CD4-positive, alpha-beta T cell treated with Interleukin-17A for 1 hour (primary cell): ENCODE data around the gene FCN3.
A peak's percentile ranks its signal among the peaks of the same experiment; 100 is the strongest.
"Not testable (repeated sequence)": the region's sequence is repeated elsewhere in the genome, so short reads cannot be mapped to it uniquely, and the experiment has no call there.

Experiments
- DNase-seq: peaks from one replicate; pipeline ENCODE4 v3.0.0-alpha.2; 2020

Gene FCN3

DNA sequence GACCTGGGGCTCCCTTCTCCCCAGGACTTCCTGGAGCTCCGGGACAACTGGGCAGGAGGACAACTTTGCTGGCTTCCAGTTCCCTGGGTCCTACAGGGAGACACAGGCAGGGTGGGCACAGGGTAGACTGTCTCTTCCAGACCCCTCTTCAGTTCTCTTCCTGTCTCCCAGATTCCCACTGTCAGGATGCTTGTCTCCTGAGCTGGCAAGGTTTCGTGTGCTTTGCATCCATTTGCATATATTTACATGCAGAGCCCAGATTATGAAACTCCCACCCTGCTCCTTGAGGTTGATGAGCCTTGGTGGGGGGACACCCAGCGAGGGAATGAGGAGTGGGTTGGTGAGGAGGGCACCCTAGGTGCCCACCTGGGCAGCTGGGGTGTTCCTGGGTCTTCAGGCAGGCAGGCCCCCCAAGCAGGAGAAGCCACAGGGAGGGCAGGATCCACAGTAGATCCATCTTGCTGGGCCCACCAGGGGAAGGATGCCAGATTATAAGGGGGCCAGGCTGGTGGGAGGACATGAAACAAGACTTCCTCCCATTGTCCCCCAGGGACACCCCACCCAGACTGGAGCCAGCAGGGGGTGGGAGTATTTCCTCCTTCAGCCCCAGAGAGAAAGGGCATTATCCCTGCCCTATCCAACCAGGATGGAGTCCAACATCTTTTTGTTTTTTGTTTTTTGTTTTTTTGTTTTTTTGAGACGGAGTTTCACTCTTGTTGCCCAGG lies at the start of gene FCN3:
TSS of gene FCN3 (minus strand) at position 463 of the 725 bp plus-strand sequence. CDS start at position 457, 6 bp downstream.
- DNase-seq, result no peak

DNA sequence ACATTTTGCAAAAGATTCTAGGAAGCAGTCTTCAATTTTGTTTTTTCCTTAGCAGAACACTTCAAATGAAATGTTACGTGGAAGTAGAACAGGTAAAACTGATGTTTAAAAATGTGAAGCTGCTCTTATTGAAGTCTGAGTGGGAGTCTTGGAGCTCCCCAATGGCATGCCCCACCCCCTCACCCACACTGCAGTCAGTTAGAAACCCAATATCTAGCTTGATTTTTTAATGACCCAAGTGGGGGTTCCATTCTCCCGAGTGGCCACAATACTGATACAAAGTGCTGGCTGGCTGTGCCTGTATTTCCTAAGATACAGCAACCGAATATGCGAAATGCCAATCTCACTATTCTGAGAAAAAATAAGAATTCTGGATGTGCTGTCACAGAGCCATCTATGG lies 49.1 kb upstream of the FCN3 start:
- no peak for DNase-seq

DNA sequence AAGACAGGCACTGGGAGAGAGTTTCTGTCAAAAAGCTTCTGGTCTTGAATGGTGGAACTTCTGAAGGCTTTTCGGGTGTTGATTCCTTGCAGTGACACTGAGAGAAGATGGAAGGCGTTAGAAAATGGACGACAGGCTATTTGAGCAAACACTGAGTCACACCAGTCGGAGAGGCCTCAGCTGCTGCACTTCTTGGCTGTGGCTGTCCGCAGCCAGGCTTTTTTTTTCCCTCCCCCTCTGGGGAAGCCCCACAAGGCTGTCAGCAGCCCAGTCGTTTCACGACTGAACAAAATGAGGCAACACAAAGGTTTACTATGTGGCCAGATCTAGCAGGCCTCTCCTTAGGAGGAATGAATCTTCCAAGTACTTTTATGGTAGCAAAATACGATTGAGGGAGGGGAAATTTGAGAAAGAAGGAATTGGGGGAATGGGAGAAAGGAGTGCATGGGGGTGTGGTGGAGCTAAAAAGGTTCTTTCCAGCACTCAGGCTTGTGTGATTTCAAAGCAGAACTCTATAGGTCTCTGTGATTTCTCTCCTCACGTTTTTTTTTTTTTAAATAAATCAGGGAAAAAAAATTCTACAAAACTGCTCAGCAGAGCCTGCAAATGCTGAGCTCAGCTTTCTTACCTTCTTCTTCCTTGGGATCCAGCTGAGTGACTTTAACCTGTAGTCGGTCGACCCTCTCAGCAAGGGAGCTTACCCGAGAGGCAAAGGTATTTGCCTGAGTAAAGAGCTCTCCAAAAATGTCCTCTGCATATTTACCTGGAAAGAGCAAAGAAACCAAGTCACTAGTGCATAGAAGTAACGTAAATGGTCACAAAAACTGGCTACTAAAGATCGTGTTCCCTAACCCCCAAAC lies 43.9 kb upstream of the FCN3 start:
- DNase-seq, result peak; percentile 54

DNA sequence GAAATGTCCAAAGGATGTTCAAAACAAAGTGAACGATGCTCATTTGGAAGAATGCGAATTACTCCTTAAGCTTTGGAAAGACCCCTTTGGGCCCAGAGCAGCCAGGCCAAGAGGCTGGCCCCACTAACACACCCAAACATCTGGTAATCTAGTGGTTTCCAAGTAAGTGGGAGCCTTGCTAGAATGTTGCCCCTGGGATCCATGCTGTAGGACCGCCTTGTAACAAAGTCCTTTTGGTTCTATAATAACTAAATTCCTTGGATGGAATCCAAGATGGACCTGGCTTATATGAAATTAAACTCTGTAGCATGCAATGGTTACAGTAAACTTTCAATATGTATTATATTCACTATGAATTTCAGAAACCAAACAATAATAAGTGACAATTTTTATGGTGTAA lies 43.1 kb upstream of the FCN3 start:
- DNase-seq, result no peak

DNA sequence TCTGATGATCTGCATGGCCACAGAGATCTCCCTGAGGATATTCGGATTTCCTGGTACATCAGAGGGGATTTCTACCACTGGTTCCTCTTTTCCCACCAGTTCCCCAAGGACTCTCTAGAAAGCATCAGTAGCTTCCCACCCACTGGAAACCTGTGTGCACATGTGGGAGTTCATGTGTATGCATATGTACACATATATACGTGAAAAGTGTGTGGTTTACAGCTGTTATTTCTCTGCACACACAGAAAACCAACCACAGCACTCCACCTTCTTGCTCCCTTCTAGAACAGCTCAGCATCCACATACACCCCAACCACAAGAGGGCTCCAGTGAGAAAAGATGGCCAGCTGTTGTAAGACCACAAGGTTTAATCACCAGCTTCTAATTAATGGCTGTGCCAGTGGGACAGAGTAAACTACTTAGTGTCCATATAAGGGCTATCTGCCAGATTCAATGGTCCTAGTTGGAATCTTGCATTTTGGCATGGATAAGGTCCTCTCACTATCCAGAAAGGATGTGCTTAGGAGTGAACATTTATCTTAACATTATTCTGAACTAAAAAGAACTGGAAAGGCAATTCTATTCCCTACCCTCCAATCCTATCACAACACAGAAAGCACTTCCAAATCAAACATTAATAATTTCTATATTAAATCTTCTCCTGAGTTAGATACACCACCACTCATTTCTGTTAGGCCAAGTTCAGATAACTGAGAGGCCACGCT lies 41.9 kb upstream of the FCN3 start:
- peak; percentile 79 for DNase-seq

DNA sequence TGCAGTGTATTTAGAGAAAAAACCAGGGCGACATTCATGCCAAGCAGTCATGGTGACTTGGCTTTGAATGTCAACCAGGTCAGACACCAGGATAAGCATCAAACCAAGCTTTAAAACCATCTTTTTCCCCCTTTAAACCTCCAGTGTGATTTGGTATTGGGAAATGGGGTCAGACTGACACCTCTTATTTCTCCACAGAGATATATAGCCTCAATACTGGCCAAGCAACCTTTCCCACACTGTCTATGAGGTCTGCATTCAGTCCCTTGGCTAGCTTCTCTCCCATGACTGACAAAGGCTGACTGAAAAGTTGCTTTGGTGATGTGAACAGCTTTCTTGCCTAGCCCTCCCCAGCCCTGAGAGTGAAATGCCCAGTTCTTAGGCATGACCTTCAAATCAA lies 39.5 kb upstream of the FCN3 start:
- DNase-seq, result no peak

DNA sequence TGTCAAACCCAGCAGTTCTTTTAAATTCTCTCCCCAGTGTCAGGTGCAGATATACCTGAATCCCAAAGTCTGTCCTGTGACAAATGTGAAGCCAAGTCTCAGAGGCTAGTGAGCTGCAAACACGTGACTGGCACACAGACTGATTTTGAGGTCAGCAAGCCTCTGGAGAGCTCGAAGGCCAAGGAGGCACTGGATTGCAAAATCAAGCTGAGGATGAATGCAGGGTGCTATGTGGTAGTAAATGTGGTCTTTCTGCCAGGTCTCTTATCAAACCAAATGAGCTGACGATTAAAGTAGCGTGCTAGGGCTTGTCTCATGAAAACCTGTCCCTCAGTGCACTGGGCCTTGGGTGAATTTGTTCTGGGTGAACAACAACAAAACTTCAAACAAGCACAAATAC lies 38.4 kb upstream of the FCN3 start:
- DNase-seq, result no peak

DNA sequence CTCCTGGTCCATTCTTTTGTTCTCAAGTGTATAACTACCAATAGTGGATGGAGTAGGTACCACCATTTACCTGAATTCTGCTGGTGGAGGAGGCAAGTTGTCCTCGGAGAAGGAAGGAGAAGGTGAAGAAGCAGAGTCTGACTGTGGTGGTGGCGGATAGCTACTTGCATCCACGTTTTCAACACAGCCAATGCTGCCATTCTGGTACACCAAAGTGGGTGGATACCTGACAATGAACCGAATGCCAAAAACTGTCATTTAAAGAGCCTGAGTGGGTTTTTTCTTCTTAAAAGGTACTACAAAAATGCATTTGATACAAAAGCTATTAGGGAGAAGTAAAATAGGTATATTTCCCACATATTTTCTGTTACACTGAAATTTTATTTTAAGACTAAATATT lies 37.9 kb upstream of the FCN3 start:
- no peak for DNase-seq

DNA sequence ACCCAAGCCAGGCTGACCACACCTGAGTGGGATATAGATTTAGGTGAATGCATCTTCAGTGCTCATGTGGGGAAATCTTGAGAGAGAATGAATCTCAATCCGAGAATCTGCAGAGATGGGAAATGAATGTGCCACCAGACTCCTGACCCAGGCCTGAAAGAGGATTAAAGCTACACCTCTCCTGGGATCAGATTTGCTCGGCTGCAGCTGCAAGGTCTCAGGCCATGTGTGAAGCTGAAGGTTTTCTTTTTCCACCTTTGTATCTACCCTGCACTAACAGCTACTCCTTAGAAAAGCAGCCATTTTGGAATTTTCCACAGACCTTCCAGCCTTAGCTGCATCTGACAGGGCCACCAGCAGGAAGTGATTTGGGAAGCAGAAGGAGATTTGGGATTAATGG lies 36.1 kb upstream of the FCN3 start:
- DNase-seq, result no peak

DNA sequence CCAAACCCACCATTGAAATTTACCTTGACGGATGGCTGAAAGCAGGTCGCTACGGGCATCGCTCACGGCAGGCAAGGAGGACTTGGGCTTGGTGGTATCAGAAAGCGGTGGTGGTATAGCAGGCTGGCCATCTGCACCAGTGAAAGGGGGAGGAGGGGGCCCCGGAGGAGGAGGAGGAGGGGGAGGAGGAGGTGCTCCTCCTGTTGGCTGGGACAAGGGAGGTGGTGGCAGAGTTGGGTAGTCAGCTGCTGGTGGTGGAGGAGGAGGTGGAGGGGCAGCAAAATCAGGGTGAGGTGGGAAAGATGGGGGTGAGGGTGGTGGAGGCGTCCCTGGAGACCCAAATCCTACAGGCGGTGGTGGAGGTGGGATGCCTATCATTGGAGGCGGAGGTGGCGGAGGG lies 35.0 kb upstream of the FCN3 start:
- no peak for DNase-seq

DNA sequence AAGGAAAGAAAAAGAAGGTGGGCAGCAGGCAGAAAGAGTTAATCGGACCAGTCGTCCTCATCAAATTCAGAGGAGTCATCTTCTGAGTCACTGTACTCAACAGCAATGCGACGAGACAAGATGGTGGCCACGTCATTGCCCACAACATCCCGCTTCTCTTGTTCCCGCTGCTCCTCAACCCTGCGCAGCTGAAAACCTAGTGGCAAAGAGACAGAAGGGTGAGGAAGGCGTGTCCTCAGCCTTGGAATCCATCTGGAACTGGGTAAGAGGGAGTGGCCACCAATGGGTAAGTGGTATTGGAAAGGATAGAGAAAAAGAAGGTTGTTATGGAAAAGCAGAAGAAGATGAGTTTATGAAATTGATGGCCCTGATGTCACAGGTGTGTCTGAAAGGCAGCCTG lies 33.5 kb upstream of the FCN3 start:
- no peak for DNase-seq

DNA sequence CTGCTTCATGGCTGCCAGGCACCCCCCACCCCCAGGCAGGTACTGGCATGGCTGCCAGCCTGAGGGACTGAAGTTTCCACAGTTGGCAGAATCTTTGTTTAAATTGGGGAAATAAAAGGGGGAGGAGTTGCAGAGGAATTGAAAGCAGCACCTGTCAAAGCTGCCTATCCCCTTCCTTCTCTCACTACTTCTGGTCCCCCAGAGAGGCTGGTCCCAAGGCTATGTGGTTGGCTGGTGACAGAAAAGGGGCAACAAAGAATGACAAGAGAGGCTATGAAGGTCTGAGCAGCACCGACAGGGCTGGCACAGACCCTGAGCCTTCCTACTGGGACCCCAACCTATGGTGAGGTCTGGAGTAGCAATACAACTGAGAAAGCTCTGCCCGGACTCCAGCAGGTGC lies 32.2 kb upstream of the FCN3 start:
- DNase-seq, result not testable (repeated sequence)

DNA sequence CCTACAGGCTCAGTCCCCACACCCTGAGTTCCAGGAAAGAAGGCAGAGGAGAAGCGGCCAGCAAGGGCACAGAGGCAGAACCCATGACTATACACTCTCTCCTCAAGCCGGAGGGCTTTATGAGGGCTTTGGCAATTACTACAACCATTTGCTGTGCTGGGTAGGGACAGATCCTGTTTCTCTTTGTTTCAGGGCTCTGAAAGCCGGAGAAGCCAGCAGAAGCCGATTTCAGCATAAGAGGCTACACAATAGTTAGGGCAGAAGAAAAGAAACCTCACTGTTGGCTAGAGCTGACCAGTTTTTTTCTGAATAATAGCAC lies 31.7 kb upstream of the FCN3 start:
- DNase-seq, result no peak

DNA sequence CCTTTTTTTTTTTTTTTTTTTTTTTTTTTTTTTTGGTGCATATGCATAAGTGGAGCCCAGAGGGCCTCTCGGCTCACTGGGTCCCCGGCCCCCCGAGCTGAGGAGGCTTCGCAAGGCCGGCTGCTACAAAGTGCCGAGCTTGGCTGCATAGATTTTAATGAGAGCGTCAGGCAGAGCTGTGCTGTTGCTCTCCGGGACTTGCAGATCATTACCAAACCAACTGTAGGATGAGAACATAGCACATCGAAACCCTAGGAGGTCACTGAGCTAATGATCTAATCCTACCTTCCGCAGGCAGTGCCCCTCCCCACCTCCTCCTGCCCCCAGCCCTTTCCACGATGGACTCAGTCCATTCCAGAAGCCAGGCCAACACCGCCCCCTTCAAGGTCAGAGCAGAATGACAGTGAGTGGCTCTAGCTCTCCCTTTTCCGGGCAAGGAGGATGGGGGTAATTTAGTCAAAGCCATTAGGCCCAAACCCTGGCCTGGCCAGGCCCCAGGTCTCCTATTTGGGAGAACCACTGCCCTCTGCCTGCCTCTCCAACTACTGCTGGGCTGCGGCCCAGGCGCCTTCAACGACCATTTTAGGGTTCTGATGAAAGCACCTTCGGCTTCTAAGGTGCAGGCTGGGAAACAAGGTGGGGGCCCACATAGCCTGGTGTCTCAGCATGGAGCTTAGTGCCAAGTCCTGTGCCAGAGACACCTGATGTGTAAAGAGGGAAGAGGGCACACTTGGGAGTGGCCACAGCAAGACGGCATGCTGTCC lies 31.2 kb upstream of the FCN3 start:
- DNase-seq, result not testable (repeated sequence)

DNA sequence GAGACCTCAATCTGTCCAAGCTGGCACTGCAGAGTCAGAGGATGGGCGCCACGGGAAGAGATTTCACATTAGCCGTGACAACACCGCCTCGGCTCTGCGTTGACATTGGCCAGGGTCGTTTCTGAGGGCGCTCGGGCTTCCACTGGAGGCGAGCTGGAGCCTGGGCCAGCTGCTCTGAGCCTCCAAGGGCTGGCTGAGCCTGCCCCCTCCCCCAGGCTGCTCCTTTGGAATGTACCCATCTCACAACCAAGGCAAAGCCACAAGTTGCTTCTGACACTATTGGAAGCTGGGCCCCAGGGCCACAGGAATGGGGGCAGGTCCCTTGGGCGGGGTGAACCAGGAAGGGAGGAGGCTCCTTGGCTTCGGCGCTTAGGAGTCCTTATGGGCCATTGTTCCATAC lies 30.4 kb upstream of the FCN3 start:
- DNase-seq, result no peak

DNA sequence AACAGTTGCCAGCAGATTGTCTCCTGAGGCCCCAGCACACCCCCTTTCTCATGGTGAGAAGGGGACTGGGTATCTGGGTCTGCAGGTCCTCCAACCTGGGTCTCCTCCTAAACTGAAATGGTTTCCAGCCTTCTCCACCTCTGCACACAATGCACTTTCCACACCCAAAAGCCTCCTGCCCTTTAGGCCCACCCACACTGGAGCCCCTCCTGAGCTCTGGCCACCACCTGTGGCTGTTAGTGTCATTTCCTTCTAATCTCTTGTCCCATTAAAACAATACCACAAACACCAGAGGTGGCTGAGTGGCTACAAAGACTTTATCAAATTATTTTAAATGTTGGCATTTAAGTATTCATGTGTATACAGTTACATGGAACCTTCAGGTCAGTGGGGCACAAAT lies 29.3 kb upstream of the FCN3 start:
- no peak for DNase-seq

DNA sequence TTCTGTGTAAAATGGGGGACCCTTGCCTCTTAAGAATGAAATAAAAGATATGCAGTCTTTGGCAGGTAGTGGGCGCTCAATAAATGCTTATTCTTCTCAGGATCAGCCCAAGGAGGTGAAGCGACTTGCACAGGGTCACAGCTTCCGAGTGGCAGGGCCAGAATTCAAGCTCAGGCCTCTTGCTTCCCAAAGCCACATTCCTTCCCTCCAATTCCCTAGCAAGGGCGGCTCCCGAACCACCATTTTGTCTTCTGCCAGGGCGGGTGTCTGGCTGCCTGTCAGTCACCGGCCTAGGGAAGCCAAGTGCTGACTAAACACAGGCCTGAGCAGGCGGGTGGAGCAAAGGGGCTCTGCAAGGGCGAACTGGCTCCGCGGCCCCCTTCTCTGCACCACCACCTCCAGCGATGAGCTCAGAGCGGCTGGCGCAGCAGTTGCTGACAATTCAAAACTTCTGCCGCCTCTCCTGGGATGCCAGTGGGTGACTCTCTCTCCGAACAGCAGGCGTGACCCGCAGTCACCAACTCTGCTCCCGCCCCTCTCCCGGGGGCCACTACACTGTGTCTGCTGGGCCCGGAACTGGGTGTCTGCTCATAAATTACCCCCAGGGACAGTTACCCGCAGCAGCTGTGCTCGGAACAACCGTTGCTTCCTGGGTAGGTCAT lies 28.6 kb upstream of the FCN3 start:
- DNase-seq, result peak; percentile 36

DNA sequence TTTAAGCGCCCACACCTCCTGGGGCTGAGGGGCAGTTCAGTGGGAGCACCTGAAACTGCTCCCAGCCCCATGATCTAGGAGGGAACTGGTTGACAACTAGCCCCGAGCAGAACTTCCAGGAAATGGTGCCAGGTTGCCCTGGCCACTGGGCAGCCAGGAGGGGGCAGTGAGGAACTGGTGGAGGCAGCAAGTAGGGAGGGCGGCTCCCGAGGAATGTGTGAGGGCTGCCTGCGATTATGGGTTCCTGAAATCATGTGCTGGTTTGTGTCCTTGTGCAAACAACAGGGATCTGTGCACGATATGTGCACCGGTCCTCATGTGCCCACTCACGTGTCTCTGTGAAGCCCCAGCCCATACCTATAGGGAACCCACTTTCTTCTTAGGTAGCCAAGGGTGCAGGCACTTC lies 27.7 kb upstream of the FCN3 start:
- no peak for DNase-seq

DNA sequence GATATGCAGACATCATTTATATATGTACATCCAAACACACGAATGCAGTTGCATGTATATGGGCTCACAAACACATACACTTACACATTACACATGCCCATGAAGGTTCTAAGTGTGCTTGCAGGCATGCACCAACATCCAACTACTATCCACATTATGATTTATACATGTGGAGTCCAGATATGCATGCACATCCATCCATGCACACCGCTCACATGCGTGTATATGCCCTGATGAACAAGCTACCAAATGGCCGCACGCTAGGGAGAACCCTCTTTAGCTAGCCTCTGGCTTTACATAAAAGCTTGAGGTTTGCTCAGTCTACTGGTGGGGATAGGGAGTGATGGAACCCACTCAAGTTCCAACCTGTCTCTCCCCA lies 26.3 kb upstream of the FCN3 start:
- no peak for DNase-seq

DNA sequence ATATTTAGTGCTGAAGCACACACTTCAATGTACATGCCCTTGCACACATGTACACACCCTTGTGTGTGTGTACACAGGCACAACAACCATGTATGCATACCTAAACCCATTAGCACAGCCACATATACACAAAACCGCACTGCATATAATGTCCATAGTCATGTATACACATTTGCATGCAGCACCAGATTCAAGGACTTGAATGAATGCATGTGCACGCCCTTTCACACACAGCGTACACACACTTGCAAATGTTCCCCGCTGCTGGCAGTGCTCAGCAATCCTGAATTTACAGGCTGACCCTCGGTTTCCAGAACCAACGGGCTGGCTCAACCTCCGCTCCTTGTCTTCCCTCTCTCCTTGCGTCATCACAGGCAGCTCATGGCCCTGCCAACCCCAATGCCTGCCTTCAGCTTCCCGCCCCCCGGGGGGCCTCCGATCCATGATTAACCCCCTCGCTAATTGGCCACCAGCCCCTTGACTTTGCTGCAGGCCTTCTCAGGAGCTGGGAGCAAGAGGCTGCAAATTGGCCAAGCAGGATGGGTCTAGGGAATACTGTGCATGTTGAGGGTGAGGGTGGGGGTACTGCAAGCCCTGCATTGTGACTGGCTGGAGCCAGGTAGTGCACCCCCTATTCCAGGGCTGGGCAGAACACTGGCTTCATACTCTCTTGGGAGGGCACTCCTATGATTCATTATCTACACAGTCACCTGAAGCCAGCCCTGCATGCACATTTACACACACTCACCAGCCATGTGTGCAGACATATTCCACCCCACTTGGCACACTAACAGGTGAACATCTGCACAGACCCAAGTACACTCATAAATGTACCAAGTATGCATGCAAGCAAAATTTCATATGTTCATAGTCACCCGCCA lies 25.7 kb upstream of the FCN3 start:
- no peak for DNase-seq

DNA sequence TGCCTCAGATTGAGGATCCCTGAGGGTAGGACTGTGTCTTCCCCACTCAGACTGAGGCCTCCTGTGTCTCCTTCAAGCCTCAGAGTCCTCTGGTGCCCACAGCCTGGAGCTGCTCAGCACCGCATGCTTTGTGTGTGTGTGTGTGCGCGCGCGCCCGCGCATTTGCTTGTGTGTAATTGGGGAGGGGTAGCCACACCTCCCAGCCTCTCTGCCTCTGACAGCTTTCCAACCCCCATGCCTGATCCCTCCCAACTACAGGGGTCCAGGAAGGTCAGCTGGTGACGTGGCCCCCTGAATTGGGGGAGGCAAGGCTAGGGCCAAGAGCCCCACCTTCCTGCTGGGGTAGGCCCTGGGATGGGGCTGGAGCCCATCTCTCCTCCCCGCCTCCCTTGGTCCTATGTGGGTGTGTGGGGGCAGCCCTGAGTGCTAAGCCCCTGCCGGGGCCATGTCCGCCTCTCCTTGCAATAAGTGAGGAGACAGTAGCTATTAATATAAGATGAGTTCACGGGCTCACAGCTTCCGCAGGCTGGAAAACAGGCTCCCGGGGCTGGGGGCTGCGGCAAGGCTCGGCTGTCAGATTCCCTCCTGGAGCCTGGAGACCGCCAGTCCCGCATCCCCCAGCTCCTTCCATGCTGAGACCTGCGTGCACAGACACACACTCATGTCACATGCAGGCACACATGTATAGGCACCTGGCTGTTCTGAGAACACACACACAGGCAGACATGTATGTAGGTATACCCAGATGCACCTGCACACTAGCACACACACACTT lies 24.8 kb upstream of the FCN3 start:
- DNase-seq, result no peak
